ENCODE results near the gene SF1. TPM values are rescaled to one million over a fixed set of nuclear protein-coding genes. Genes with fewer than 3 reads are reported as not detected.
A peak's percentile ranks its signal among the peaks of the same experiment; 100 is the strongest.

Gene SF1
- total and polyA plus RNA-seq, 9 of the 15 experiments (the other 6 are each of a cell fraction or from before 2014, with no cell fraction given): 13.1 to 334 (median 111) TPM

DNA sequence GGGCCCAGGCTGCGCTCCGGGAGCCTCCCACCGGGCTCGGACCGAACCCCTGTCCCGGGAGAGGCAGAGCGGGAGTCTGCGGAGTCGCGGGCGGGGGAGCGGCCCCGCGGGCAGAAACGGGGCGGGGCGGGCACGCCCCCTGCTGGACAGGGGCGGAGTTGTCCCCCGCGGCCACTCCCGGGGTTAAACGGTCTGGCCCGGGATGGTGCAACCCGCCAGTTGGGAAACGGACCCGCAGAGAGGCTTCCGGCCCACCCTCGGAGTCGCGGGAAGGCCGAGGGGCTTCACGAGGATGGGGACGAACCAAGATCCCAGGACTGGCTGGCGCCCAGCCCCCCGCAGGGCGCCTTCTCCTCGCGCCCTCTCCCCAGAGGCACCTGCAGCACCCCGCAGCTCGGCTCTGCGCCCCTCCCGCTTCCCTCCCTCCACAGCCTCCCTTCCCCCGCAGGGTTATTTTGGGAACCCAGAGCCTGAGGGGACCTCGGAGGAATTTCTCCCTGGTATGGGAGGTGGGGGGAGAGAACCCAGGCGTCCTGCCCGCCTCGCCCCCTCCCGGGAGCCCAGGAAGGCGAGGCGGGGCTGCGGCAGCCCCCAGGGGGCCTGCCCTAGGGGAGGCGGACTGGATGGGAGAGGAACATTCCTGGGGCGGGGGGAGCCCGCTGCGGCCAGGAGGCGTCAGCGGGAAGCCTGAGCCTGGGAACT is 35.3 kb downstream of the SF1 start (continued):
- TF ChIP-seq BRCA1 (IDR thresholded peaks at IDR 0.05) (no peak), BRCA1 (CRISPR knock-in tag; IDR thresholded peaks at IDR 0.05) (no peak), NCOA2 (IDR thresholded peaks at IDR 0.05; ENCODE audit: partially characterized antibody in 2 of 2) (no peak), PCBP1 (IDR thresholded peaks at IDR 0.05; ENCODE audit: low read depth, low read length, poor library complexity, severe bottlenecking) (peak; percentile 17), ZNF175 (CRISPR knock-in tag; IDR thresholded peaks at IDR 0.05; ENCODE audit: low read depth) (no peak), SIN3A (IDR thresholded peaks at IDR 0.05; ENCODE audit: borderline replicate concordance in 2 of 2, control insufficient read depth in 1 of 2, low read depth in 2 of 2, low read length in 2 of 2) (peak in 1 of 2 experiments; percentile 43; a peak in 1 of 4 replicates), ZC3H8 (IDR thresholded peaks at IDR 0.05) (no peak), PHF8 (IDR thresholded peaks at IDR 0.05; ENCODE audit: borderline replicate concordance, low read length) (peak; percentile 53; the same call in 1 of the 2 replicates), THRAP3 (IDR thresholded peaks at IDR 0.05; ENCODE audit: borderline replicate concordance) (no peak), ZBTB17 (CRISPR knock-in tag; IDR thresholded peaks at IDR 0.05) (0 out of 2 replicates have a peak, but pooled peaks have one; percentile 11), DPF2 (IDR thresholded peaks at IDR 0.05) (no peak; the same call in 1 of the 2 replicates), DDX20 (tag; IDR thresholded peaks at IDR 0.05; ENCODE audit: low read depth) (no peak), MBD2 (IDR thresholded peaks at IDR 0.05; ENCODE audit: borderline replicate concordance, low read depth) (no peak), MEF2D (tag; conservative IDR thresholded peaks at IDR 0.05; ENCODE audit: low read depth) (0 out of 2 replicates have a peak, but pooled peaks have one; percentile 62), ZNF224 (CRISPR knock-in tag; IDR thresholded peaks at IDR 0.05) (no peak), ZBED1 (IDR thresholded peaks at IDR 0.05) (no peak), ETV5 (CRISPR knock-in tag; IDR thresholded peaks at IDR 0.05; ENCODE audit: low read depth) (peak; percentile 70; the same call in 1 of the 2 replicates), ZNF445 (CRISPR knock-in tag; IDR thresholded peaks at IDR 0.05; ENCODE audit: low read depth) (no peak), CBFA2T3 (IDR thresholded peaks at IDR 0.05) (no peak), FOXJ2 (tag; IDR thresholded peaks at IDR 0.05) (no peak), SMARCC2 (IDR thresholded peaks at IDR 0.05; ENCODE audit: low read depth) (no peak), ZFP36 (IDR thresholded peaks at IDR 0.05; ENCODE audit: low read depth, low read length, partially characterized antibody) (no peak), ETV1 (tag; conservative IDR thresholded peaks at IDR 0.05; ENCODE audit: low read depth) (peak; percentile 45), ZBTB1 (CRISPR knock-in tag; IDR thresholded peaks at IDR 0.05; ENCODE audit: borderline replicate concordance, low read depth) (no peak)
- TF ChIP-seq, protein P1, sequence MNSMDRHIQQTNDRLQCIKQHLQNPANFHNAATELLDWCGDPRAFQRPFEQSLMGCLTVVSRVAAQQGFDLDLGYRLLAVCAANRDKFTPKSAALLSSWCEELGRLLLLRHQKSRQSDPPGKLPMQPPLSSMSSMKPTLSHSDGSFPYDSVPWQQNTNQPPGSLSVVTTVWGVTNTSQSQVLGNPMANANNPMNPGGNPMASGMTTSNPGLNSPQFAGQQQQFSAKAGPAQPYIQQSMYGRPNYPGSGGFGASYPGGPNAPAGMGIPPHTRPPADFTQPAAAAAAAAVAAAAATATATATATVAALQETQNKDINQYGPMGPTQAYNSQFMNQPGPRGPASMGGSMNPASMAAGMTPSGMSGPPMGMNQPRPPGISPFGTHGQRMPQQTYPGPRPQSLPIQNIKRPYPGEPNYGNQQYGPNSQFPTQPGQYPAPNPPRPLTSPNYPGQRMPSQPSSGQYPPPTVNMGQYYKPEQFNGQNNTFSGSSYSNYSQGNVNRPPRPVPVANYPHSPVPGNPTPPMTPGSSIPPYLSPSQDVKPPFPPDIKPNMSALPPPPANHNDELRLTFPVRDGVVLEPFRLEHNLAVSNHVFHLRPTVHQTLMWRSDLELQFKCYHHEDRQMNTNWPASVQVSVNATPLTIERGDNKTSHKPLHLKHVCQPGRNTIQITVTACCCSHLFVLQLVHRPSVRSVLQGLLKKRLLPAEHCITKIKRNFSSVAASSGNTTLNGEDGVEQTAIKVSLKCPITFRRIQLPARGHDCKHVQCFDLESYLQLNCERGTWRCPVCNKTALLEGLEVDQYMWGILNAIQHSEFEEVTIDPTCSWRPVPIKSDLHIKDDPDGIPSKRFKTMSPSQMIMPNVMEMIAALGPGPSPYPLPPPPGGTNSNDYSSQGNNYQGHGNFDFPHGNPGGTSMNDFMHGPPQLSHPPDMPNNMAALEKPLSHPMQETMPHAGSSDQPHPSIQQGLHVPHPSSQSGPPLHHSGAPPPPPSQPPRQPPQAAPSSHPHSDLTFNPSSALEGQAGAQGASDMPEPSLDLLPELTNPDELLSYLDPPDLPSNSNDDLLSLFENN (IDR thresholded peaks at IDR 0.05; ENCODE audit: low read depth in 2 of 2, low read length in 2 of 2): no peak
- TF ChIP-seq, protein P2, sequence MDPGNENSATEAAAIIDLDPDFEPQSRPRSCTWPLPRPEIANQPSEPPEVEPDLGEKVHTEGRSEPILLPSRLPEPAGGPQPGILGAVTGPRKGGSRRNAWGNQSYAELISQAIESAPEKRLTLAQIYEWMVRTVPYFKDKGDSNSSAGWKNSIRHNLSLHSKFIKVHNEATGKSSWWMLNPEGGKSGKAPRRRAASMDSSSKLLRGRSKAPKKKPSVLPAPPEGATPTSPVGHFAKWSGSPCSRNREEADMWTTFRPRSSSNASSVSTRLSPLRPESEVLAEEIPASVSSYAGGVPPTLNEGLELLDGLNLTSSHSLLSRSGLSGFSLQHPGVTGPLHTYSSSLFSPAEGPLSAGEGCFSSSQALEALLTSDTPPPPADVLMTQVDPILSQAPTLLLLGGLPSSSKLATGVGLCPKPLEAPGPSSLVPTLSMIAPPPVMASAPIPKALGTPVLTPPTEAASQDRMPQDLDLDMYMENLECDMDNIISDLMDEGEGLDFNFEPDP (CRISPR knock-in tag; IDR thresholded peaks at IDR 0.05): no peak

Measured in K562 (cell line).